Suppressor macrophage treated with lipopolysaccharide for 1 hour (primary cell): ENCODE results near the gene CPSF3.
A peak's percentile ranks its signal among the peaks of the same experiment; 100 is the strongest.

Experiments
- DNase-seq, 3 donors: peaks; one replicate each; pipeline ENCODE4 v3.0.0-alpha.2; 2020 to 2022

The CPSF3 gene

GRCh38 chr2:9422321-9423099 lies 944 bp upstream of the CPSF3 start:
- peak; percentile 57 to 77 (median 61) for DNase-seq

GRCh38 chr2:9423922-9424272 lies 443 bp downstream of the CPSF3 start:
- DNase-seq = peak; percentile 31 to 44 (median 37)

DNA sequence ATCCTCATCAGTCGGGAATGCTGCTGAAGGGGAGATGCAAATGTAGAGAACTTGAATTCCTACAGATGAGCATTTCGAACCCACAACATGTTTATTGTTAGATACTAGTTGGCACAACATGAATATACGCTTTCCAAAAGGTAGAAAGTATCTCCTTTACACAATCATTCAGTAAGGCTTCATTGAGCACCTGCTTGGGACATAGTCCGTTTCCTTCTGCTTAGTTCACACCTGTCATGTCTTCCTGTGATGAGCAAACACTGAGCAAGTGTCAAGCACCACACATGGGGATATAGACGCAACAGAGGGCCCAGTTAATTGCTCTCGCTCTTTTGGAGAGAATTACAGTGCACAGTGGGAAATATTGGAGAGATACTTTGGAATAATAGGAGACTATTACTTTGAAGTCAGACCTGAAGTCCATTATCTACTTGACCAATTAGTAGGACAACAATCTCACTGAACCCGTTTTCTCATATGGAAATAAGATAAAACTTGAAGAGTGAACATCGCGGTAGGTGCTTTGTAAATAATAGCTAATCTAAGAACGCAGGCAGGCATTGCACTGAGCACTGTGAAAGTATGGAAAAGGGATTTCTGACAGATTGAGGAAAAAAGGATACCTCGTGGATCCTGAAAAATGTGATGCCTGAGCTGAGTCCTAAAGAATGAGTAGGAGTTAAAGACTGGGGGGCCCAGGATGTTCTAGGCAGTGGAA lies 1.2 kb downstream of the CPSF3 start:
- peak in 1 of 3 donors; percentile 10 for DNase-seq

DNA sequence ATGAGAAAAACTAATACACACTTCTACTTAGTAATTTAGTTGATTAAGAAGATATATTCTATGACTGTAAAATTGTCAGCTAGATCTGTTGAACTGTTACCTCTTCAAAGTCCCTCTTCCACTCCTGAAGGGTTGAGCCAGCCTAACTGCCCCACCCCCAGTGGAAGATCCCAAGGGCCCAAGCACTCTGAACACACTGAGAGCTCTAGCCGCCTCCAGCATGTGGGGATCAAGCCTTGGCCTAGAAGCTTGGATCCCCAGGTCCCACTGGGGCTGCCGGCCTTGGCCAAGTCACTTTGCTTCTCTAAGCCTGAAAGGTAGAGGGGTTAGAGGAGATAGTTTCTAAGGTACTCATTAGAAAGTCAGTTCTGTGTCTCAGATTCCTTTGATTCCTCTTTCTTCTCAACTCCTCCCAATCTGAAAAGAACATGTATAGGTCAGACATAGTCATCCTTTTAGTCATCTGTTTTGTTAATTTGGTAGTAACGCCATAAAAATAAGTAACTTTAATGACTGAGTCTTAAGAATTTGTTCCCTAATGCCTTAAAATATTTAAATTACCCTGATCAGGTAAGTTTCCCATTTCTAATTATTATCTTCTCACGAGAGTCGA lies 5.6 kb downstream of the CPSF3 start:
- no peak for DNase-seq

GRCh38 chr2:9430316-9431293 lies 7.2 kb downstream of the CPSF3 start:
- no peak for DNase-seq

GRCh38 chr2:9434489-9434888 lies 11.0 kb downstream of the CPSF3 start:
- no peak for DNase-seq

DNA sequence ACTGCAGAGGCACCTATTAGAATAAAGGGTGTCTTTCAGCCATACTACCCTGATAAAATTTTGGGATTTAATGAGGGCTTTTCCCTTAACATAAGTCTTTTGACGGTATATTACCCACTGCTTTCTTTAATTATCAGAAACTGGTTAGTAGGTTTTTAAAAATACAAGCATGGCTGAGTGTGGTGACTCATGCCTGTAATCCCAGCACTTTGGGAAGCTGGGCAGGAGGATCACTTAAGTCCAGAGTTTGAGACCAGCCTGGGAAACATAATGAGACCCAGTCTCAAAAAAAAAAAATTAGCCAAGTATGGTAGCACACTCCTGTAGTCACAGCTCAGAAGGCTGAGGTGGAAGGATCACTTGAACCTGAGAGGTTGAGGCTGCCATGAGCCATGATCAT lies 16.1 kb downstream of the CPSF3 start:
- DNase-seq = no peak

GRCh38 chr2:9440058-9440727 lies 16.7 kb downstream of the CPSF3 start:
- no peak for DNase-seq

- DNase-seq = peak in 1 of 3 donors; percentile 9
Observed at GRCh38 chr2:9441556-9441955, 18.1 kb downstream of the CPSF3 start.

DNA sequence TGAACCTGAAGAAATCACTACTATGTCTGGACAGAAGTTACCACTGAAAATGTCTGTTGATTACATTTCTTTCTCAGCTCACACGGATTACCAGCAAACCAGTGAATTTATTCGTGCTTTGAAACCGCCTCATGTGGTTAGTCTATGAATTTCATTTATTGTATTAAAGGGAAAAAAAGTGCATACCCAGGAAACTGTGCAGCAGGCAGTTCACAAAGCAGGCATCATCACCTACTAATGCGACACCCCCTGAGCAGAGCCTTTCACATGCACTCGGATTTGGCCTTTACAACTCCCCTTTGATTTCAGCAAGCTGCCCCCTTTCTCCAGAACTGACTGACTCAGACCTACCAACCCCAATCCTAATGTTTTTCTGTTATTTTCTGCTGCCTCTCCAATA lies 20.1 kb downstream of the CPSF3 start:
- peak in 1 of 3 donors; percentile 12 for DNase-seq

GRCh38 chr2:9445089-9445488 lies 21.6 kb downstream of the CPSF3 start:
- no peak for DNase-seq

GRCh38 chr2:9451231-9451630 lies 27.8 kb downstream of the CPSF3 start:
- no peak for DNase-seq

- no peak for DNase-seq
Observed at GRCh38 chr2:9460441-9461017, 37.1 kb downstream of the CPSF3 start.

GRCh38 chr2:9461079-9461478 lies 37.6 kb downstream of the CPSF3 start:
- DNase-seq = no peak

DNA sequence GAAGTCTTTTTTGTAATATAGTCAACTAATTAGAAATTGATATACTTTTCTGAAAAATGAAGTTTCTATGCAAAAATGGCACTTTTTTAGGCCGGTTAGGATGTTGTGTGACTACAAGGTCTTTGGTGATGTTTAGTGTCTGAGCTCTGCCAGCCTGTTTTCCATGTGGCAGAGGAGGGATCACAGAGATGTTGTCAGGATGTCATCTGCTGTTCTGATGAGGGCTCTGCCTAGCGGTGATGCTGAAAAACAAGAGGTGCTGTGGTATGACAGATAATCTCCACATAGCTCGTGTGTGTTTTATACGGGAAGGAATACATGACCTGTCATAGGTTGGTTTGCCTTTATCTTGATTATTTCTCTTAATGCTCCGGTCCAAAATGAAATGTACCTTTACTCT lies 38.9 kb downstream of the CPSF3 start:
- DNase-seq = peak in 1 of 3 donors; percentile 14

DNA sequence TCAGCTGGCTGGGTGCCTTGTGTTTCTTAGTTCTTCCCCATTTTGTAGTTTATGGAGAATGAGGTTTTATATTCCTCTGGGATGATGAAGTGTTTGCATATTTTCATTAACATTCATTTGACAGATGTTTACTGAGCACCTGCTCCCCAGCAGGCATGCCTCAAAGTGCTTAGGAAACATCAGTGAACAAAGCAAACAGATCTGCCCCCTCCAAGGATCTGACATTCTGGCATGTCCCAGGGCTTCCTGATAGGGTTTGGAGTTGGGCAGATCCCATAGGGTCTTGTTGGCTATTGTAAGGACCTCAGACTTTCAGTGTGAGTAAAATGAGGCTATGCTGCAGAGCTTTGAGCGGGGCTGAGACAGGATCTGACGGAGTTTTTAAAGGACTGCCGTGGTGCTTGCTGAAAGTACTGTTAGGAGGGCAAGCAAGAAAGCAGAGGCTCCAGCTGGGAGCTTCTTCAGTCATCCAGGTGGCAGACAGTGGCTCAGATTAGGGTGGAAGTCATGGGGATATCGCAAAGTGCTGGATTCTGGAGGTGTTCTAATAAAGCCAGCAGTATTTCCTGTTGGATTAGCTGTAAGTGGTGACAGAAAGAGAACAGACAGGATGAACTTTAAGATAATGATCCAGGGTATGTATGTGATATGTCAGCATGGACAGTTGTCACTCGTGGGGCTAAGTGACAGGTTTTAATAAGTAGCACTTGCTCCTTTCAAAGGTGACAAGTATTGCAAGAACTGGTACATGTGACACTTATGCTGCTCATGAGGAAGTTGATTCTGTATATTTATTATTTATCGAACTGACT lies 39.6 kb downstream of the CPSF3 start:
- DNase-seq = peak in 1 of 3 donors; percentile 13

GRCh38 chr2:9463698-9464034 lies 40.2 kb downstream of the CPSF3 start:
- DNase-seq = peak; percentile 36 to 49 (median 40)

DNA sequence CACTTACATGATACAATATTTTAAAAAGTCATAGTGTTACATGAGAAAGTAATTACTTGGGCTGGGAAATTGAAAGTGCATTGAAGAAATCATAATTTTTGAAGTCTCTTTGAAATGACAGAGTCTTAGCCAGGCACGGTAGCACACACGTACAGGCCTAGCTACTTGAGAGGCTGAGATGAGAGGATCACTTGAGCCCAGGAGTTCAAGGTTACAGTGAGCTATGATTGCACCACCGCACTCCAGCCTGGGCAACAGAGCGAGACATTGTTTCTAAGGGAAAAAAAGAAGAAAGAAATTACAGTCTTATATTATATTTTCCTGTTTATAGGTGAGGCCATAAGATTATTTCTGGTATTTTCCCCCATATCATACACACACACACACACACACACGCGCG lies 41.7 kb downstream of the CPSF3 start:
- DNase-seq = peak in 1 of 3 donors; percentile 9

GRCh38 chr2:9466147-9466683 lies 42.8 kb downstream of the CPSF3 start:
- no peak for DNase-seq

DNA sequence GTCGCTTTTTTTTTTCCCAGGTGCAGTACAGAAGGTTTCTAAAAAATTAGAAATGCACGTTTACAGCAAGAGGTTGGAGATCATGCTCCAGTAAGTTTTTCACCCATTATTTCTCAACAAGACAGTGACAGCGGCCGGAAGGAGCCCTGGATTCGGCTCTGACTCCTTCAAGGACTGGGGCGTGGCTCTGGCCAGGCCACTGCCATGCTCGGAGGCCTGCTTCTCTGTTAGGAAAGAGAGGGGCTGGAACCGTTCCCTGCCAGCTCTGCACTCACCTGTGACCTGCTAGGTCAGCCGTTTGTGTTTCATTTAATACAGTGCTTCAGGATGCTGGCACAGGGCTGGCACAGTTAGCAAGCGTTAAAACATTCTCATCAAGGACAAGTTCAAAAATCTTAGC lies 44.2 kb downstream of the CPSF3 start:
- DNase-seq = peak in 1 of 3 donors; percentile 11

GRCh38 chr2:9471206-9471605 lies 47.8 kb downstream of the CPSF3 start:
- DNase-seq = peak in 1 of 3 donors; percentile 6
